H1 (cell line): Measurements from ENCODE around the gene FOLR3. TPM values are rescaled to one million over a fixed set of nuclear protein-coding genes. Genes with fewer than 3 reads are reported as not detected.

ENCODE experiments used
- CTCF ChIA-PET: fragments of 300-600 bp; sonication (Branson Sonifier 250); formaldehyde crosslinking; loops from one replicate; lab custom pipeline; 2021; ENCODE audit not compliant: partially characterized antibody; lab: Charles Lee
- POLR2A ChIA-PET: fragments of 300-600 bp; sonication (Branson Sonifier 250); formaldehyde crosslinking; loops from one replicate; lab custom pipeline; 2021; ENCODE audit warnings: inconsistent platforms; ENCODE audit not compliant: partially characterized antibody; lab: Charles Lee
- DNase-seq, 2 experiments: peaks; one replicate each; pipeline versions ENCODE4 v3.0.0 to v3.0.0-alpha.2; 2010 to 2022; ENCODE audit warnings: low spot score in 2 of 2, low read depth in 1 of 2, mixed read lengths in 1 of 2
- FAIRE-seq: peaks from 2 replicates; lab custom pipeline; 2011; peaks lifted over from hg19 to GRCh38; lab: Jason Lieb, UNC
- H2AFZ ChIP-seq: 2 replicates; pipeline ENCODE4 v1.8.1; 2012; ENCODE audit warnings: low read length, inconsistent platforms
- H2AK5ac ChIP-seq: 2 replicates; pipeline ENCODE4 v1.6.1; 2013; ENCODE audit warnings: low read depth, low read length
- H2BK120ac ChIP-seq: replicated peaks from 2 replicates; pipeline ENCODE3; 2013; ENCODE audit warnings: low read depth, low read length, inconsistent platforms
- H2BK12ac ChIP-seq: 2 replicates; pipeline ENCODE4 v1.6.1; 2013; ENCODE audit warnings: low read depth, low read length
- H2BK15ac ChIP-seq: 2 replicates; pipeline ENCODE4 v1.6.1; 2013; ENCODE audit warnings: low read length
- H2BK20ac ChIP-seq: 2 replicates; pipeline ENCODE4 v1.6.1; 2013; ENCODE audit warnings: low read length
- H2BK5ac ChIP-seq: 2 replicates; pipeline ENCODE4 v1.6.1; 2013; ENCODE audit warnings: low read depth, low read length
- H3K14ac ChIP-seq: 2 replicates; pipeline ENCODE4 v1.6.1; 2013; ENCODE audit warnings: inconsistent platforms; ENCODE audit not compliant: insufficient read length
- H3K18ac ChIP-seq: 2 replicates; pipeline ENCODE4 v1.6.1; 2013; ENCODE audit warnings: low read length; ENCODE audit errors: extremely low read depth
- H3K23ac ChIP-seq: 2 replicates; pipeline ENCODE4 v1.6.1; 2013; ENCODE audit warnings: inconsistent platforms; ENCODE audit not compliant: insufficient read length
- H3K23me2 ChIP-seq: 2 replicates; pipeline ENCODE4 v1.6.1; 2013; ENCODE audit warnings: low read depth, low read length
- H3K27ac ChIP-seq: 2 replicates; pipeline ENCODE4 v1.6.1; 2011; ENCODE audit warnings: low read depth, low read length, inconsistent platforms
- H3K27me3 ChIP-seq, 4 experiments: replicated peaks in 1 of 4; 1 replicate in 1 of 4; 2 replicates in 3 of 4; pipeline versions ENCODE4 v1.6.1 to v1.8.1; 2011 to 2013; ENCODE audit warnings: low read length in 3 of 4, mild to moderate bottlenecking in 3 of 4, inconsistent platforms in 2 of 4, mixed read lengths in 2 of 4, moderate library complexity in 1 of 4; ENCODE audit not compliant: control insufficient read depth in 3 of 4, insufficient read depth in 3 of 4; ENCODE audit errors: extremely low read depth in 1 of 4
- H3K36me3 ChIP-seq, 4 experiments: 2 replicates each; pipeline versions ENCODE4 v1.6.1 to v1.8.1; 2011 to 2013; ENCODE audit warnings: mild to moderate bottlenecking in 4 of 4, low read length in 3 of 4, moderate library complexity in 2 of 4, control low read depth in 1 of 4, inconsistent platforms in 1 of 4; ENCODE audit not compliant: insufficient read depth in 4 of 4, control insufficient read depth in 2 of 4
- H3K4ac ChIP-seq: replicated peaks from 2 replicates; pipeline ENCODE3; 2013; ENCODE audit warnings: low read length, low read depth, mixed read lengths, inconsistent platforms; ENCODE audit not compliant: insufficient read length
- H3K4me1 ChIP-seq, 4 experiments: replicated peaks in 1 of 4; 1 replicate in 1 of 4; 2 replicates in 3 of 4; pipeline versions ENCODE4 v1.6.1 to v1.8.1; 2011 to 2013; ENCODE audit warnings: low read length in 3 of 4, inconsistent platforms in 2 of 4, mixed read lengths in 1 of 4; ENCODE audit not compliant: insufficient read depth in 4 of 4, control insufficient read depth in 3 of 4
- H3K4me2 ChIP-seq, 2 experiments: 2 replicates each; pipeline versions ENCODE4 v1.6.1 to v1.8.1; 2011 to 2013; ENCODE audit warnings: low read depth in 2 of 2, low read length in 2 of 2, control low read depth in 1 of 2, inconsistent platforms in 1 of 2, mild to moderate bottlenecking in 1 of 2; ENCODE audit not compliant: insufficient read depth in 1 of 2
- H3K4me3 ChIP-seq, 4 experiments: fragments of 200-600, 300-600 bp in 1 of 4; sonication (generic), shearing (Covaris generic), sonication (Bioruptor Twin) in 1 of 4; 2 replicates each; pipeline versions ENCODE4 v1.5.1 to v1.8.1; 2011 to 2016; ENCODE audit warnings: low read length in 4 of 4, low read depth in 3 of 4, control low read depth in 2 of 4, inconsistent platforms in 2 of 4, mild to moderate bottlenecking in 2 of 4, mixed read lengths in 1 of 4, moderate library complexity in 1 of 4; ENCODE audit not compliant: insufficient read depth in 2 of 4; ENCODE audit errors: extremely low read depth in 1 of 4
- H3K56ac ChIP-seq: replicated peaks from 2 replicates; pipeline ENCODE3; 2013; ENCODE audit warnings: low read depth, mild to moderate bottlenecking, mixed read lengths, low read length, inconsistent platforms; ENCODE audit not compliant: insufficient read length
- H3K79me1 ChIP-seq: 2 replicates; pipeline ENCODE4 v1.6.1; 2013; ENCODE audit warnings: low read depth, low read length, control low read depth
- H3K79me2 ChIP-seq, 2 experiments: 2 replicates each; pipeline versions ENCODE4 v1.6.1 to v1.8.1; 2012 to 2013; ENCODE audit warnings: low read length in 2 of 2, mild to moderate bottlenecking in 2 of 2, inconsistent platforms in 1 of 2; ENCODE audit not compliant: insufficient read depth in 2 of 2, control insufficient read depth in 1 of 2
- H3K9ac ChIP-seq, 4 experiments: replicated peaks in 1 of 4; 1 replicate in 1 of 4; 2 replicates in 3 of 4; pipeline versions ENCODE4 v1.6.1 to v1.8.1; 2011 to 2013; ENCODE audit warnings: low read depth in 3 of 4, low read length in 3 of 4, control low read depth in 2 of 4, mild to moderate bottlenecking in 2 of 4, moderate library complexity in 2 of 4, inconsistent platforms in 1 of 4; ENCODE audit errors: extremely low read depth in 1 of 4
- H3K9me3 ChIP-seq, 2 experiments: 2 replicates each; pipeline versions ENCODE4 v1.6.1 to v1.8.1; 2012 to 2013; ENCODE audit warnings: mild to moderate bottlenecking in 2 of 2, moderate library complexity in 2 of 2, control low read depth in 1 of 2, inconsistent platforms in 1 of 2, low read depth in 1 of 2, low read length in 1 of 2, mixed read lengths in 1 of 2; ENCODE audit not compliant: insufficient read depth in 2 of 2
- H4K20me1 ChIP-seq, 2 experiments: replicated peaks in 1 of 2; 2 replicates each; pipeline versions ENCODE3 to v1.8.1; 2011 to 2013; ENCODE audit warnings: inconsistent platforms in 2 of 2, low read length in 2 of 2, mild to moderate bottlenecking in 1 of 2; ENCODE audit not compliant: insufficient read depth in 2 of 2, control insufficient read depth in 1 of 2
- H4K5ac ChIP-seq: 2 replicates; pipeline ENCODE4 v1.6.1; 2013; ENCODE audit warnings: low read length, low read depth, mixed read lengths, inconsistent platforms; ENCODE audit not compliant: insufficient read length
- H4K8ac ChIP-seq: 2 replicates; pipeline ENCODE4 v1.8.0; 2013; ENCODE audit warnings: mild to moderate bottlenecking, moderate library complexity, low read length, inconsistent platforms; ENCODE audit not compliant: insufficient read depth; ENCODE audit errors: extremely low read depth
- H4K91ac ChIP-seq: replicated peaks from 2 replicates; pipeline ENCODE3; 2013; ENCODE audit warnings: low read length, mixed read lengths, inconsistent platforms; ENCODE audit not compliant: insufficient read length
- EZH2 ChIP-seq: fragments of 200-600 bp; sonication (generic); IDR thresholded peaks from 2 replicates; pipeline ENCODE4 v1.7.1; 2012; ENCODE audit warnings: low read depth, mild to moderate bottlenecking, moderate library complexity, low read length, inconsistent platforms; ENCODE audit not compliant: severe bottlenecking
- NANOG ChIP-seq: IDR thresholded peaks from 2 replicates; pipeline ENCODE4 v1.6.1; 2011; ENCODE audit warnings: low read length, low read depth, mild to moderate bottlenecking, inconsistent platforms; ENCODE audit not compliant: insufficient read depth, poor library complexity, severe bottlenecking
- POLR2A ChIP-seq, 2 experiments: IDR thresholded peaks; 1 replicate in 1 of 2; 2 replicates in 1 of 2; pipeline ENCODE4 v1.6.1; 2011; ENCODE audit warnings: low read depth in 2 of 2, low read length in 2 of 2, mild to moderate bottlenecking in 2 of 2; ENCODE audit errors: control extremely low read depth in 1 of 2
- RFX5 ChIP-seq: IDR thresholded peaks from 2 replicates; pipeline ENCODE4 v1.6.1; 2011; ENCODE audit warnings: low read depth, low read length, improper control_type of control experiment, borderline replicate concordance
- SAP30 ChIP-seq: fragments of 300-600 bp; sonication (generic); IDR thresholded peaks from 2 replicates; pipeline ENCODE4 v1.7.1; 2012; ENCODE audit warnings: low read length, moderate library complexity, mild to moderate bottlenecking, inconsistent platforms; ENCODE audit not compliant: insufficient read depth, insufficient replicate concordance
- SRF ChIP-seq: IDR thresholded peaks from 2 replicates; pipeline ENCODE4 v1.6.1; 2011; ENCODE audit warnings: mild to moderate bottlenecking, low read depth, low read length, moderate library complexity
- ZNF274 ChIP-seq: IDR thresholded peaks from 2 replicates; pipeline ENCODE4 v1.7.0; 2012; ENCODE audit warnings: low read length, borderline replicate concordance; ENCODE audit errors: extremely low read depth
- WGBS, 2 experiments: shearing (Covaris generic) in 1 of 2; methylation state at CpG; one replicate each; pipeline versions ENCODE4 v1.1.6 to v1.1.7; 2013 to 2015; ENCODE audit warnings: low lambda C conversion rate in 2 of 2, mixed read lengths in 2 of 2, inconsistent platforms in 1 of 2, low coverage in 1 of 2, missing lambda C conversion rate in 1 of 2; ENCODE audit not compliant: insufficient replicate concordance in 2 of 2, insufficient coverage in 1 of 2, insufficient read length in 1 of 2; ENCODE audit errors: extremely low coverage in 1 of 2, missing lambda C conversion rate in 1 of 2; 5-methylcytosine and 5-hydroxymethylcytosine counted together
- polyA plus RNA-seq, 7 experiments: library from polyadenylated mRNA; depleted of rRNA in 3 of 7; stranded (reverse) in 5 of 7; unstranded in 2 of 7; fragments of >200 nt in 5 of 7; fragments of 200-250 nt in 2 of 7; gene quantifications; 1 replicate in 5 of 7; 2 replicates in 1 of 7; 4 replicates in 1 of 7; pipeline versions ENCODE4 v1.2.1 to v1.2.3, GENCODE V29; 2011 to 2013; ENCODE audit warnings: missing spikeins in 2 of 7, mixed read lengths in 2 of 7
- total RNA-seq: library from RNA; stranded (reverse); fragmentation: NEBNext Ultra II Directional; extraction: Animal tissue kit (Norgen Biotek cat#: 25700); gene quantifications from 2 replicates; pipeline ENCODE4 v1.2.1, GENCODE V29; 2021

The FOLR3 gene
- total and polyA plus RNA-seq, 2 of the 8 experiments (the other 6 are each of a cell fraction or from before 2014, with no cell fraction given) = not detected

DNA sequence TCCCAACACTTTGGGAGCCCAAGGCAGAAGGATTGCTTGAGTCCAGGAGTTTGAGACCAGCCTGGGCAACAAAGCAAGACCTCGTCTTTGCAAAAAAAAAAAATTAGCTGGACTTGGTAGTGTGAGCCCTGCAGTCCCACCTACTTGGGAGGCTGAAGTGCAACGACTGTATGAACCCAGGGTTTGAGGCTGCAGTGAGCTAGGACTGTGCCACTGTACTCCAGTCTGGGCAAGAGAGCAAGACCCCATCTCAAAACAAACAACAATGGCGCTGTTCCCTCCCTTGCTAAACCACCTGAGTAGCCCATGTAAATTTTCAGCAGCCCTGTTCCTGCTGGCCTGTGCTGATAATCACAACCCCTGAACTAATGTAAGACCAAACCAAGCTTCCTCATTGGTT, 35.5 kb upstream of the FOLR3 start:
- Histone ChIP-seq H4K91ac (no peak overlapping the region), H3K4ac (no peak overlapping the region), H2BK5ac (no peak overlapping the region), H3K56ac (no peak overlapping the region), H3K4me3 (no peak overlapping the region), H2BK120ac (no peak overlapping the region), H3K79me1 (peaks cover 13% of the 10 kb centered on the region), H2BK15ac (no peak overlapping the region), H3K14ac (no peak overlapping the region), H4K20me1 (peaks cover 2 to 16% of the 10 kb centered on the region in 2 experiments), H2AK5ac (no peak overlapping the region), H4K8ac (no peak overlapping the region), H2BK12ac (no peak overlapping the region), H3K4me1 (peaks cover 3 to 14% (median 5%) of the 10 kb centered on the region in 4 experiments; a peak in 6 of 7 replicates), H3K18ac (no peak overlapping the region), H4K5ac (no peak overlapping the region), H3K79me2 (peaks cover 10 to 34% of the 10 kb centered on the region in 2 experiments), H3K23ac (no peak overlapping the region), H3K23me2 (peaks cover 6% of the 10 kb centered on the region), H3K9me3 (no peaks in the 10 kb centered on the region), H3K4me2 (no peak overlapping the region), H3K27ac (no peak overlapping the region), H2BK20ac (no peak overlapping the region), H3K9ac (peak overlapping the region in 1 of 4 experiments; percentile 22; a peak in 2 of 7 replicates), H3K36me3 (peaks cover 22 to 35% (median 29%) of the 10 kb centered on the region in 4 experiments), H2AFZ (no peak overlapping the region), H3K27me3 (no peaks in the 10 kb centered on the region)
- 91% methylated on average over 3 of the region's 3 CpGs; no CpG with 5 or more reads in 1 of the 2 experiments for whole genome bisulfite sequencing, 2 experiments
- TF ChIP-seq ZNF274 = no peak
- TF ChIP-seq SRF = no peak
- no peak for TF ChIP-seq RFX5
- TF ChIP-seq SAP30 = no peak
- TF ChIP-seq NANOG = no peak
- TF ChIP-seq EZH2 = no peak
- TF ChIP-seq POLR2A (IDR thresholded peaks at IDR 0.05; ENCODE audit: control extremely low read depth in 1 of 2, low read depth in 2 of 2, low read length in 2 of 2) = no peak
- no peak for DNase-seq
- ChIA-PET CTCF (interaction anchor here (1.2 to 14.0 kb wide), 5 partner anchors 10 to 138 kb away, joined by 3 to 423 read pairs (median 22); no protein-coding TSS in a partner anchor), POLR2A (interaction anchor here (0.6 to 14.4 kb wide), 12 partner anchors 6 to 572 kb away, joined by 3 to 144 read pairs (median 5); partner anchors contain the start of genes ANAPC15 and LRRC51)
- no peak for FAIRE-seq
